Natural killer cell (primary cell): Measurements from ENCODE around the gene SCGB3A2. TPM values are rescaled to one million over a fixed set of nuclear protein-coding genes. Genes with fewer than 3 reads are reported as not detected.

Experiments
- ATAC-seq, 3 donors: fragments of 150-1000 bp in 2 of 3; fragments of 200-7000 bp in 1 of 3; cut with Tn5 transposase; 1 replicate in 1 of 3; 2 replicates in 2 of 3; pipeline ENCODE4 v1.10.0; 2021; ENCODE audit warnings: mild to moderate bottlenecking in 2 of 3, moderate library complexity in 2 of 3
- DNase-seq, 2 donors: peaks; one replicate each; pipeline versions ENCODE4 v3.0.0 to v3.0.0-alpha.2; 2013 to 2021; ENCODE audit warnings: mixed read lengths in 1 of 2
- H3K27ac ChIP-seq: one replicate; pipeline ENCODE4 v1.5.1; 2013; ENCODE audit warnings: mild to moderate bottlenecking, low read length
- H3K27me3 ChIP-seq: one replicate; pipeline ENCODE4 v1.6.1; 2013; ENCODE audit warnings: low read length; ENCODE audit not compliant: control insufficient read depth, insufficient read depth
- H3K36me3 ChIP-seq: one replicate; pipeline ENCODE4 v1.6.1; 2013; ENCODE audit warnings: low read length; ENCODE audit not compliant: control insufficient read depth, insufficient read depth
- H3K4me1 ChIP-seq: one replicate; pipeline ENCODE4 v1.6.1; 2013; ENCODE audit warnings: low read length; ENCODE audit not compliant: control insufficient read depth, insufficient read depth
- H3K4me3 ChIP-seq: one replicate; pipeline ENCODE4 v1.5.1; 2013; ENCODE audit warnings: low read length
- H3K9me3 ChIP-seq: one replicate; pipeline ENCODE4 v1.6.1; 2013; ENCODE audit warnings: low read length; ENCODE audit not compliant: control insufficient read depth, insufficient read depth
- H3K27ac Mint-ChIP-seq, 2 donors: one replicate each; pipeline ENCODE4 v1.8.0; 2022; ENCODE audit warnings: mild to moderate bottlenecking in 2 of 2, mixed read lengths in 2 of 2, moderate library complexity in 1 of 2
- H3K27me3 Mint-ChIP-seq, 2 donors: one replicate each; pipeline ENCODE4 v1.8.0; 2022; ENCODE audit warnings: low read depth in 2 of 2, mixed read lengths in 2 of 2
- H3K36me3 Mint-ChIP-seq: one replicate; pipeline ENCODE4 v1.8.0; 2022; ENCODE audit warnings: mixed read lengths
- H3K4me1 Mint-ChIP-seq, 2 donors: one replicate each; pipeline ENCODE4 v1.8.0; 2022; ENCODE audit warnings: mixed read lengths in 2 of 2
- H3K4me3 Mint-ChIP-seq: one replicate; pipeline ENCODE4 v1.8.0; 2022; ENCODE audit warnings: mild to moderate bottlenecking, moderate library complexity, mixed read lengths
- H3K9me3 Mint-ChIP-seq, 2 donors: one replicate each; pipeline ENCODE4 v1.8.0; 2022; ENCODE audit warnings: mixed read lengths in 2 of 2
- WGBS: methylation state at CpG from one replicate; pipeline ENCODE4 v1.1.7; 2013; ENCODE audit warnings: missing lambda C conversion rate; ENCODE audit not compliant: insufficient coverage; 5-methylcytosine and 5-hydroxymethylcytosine counted together
- intact Hi-C: fragments of 100-400 bp; cut with micrococcal nuclease; formaldehyde crosslinking; loops from one replicate; pipeline ENCODE4 v1.14.2; 2022
- total RNA-seq, 4 donors: library from RNA; stranded (reverse); fragments of 120-200 nt in 1 of 4; gene quantifications; one replicate each; pipeline versions ENCODE4 v1.2.3 to v1.2.4, GENCODE V29; 2013 to 2022
- TF ChIP-seq, protein P1 (sequence below): fragments of 200-600 bp; IDR thresholded peaks from one replicate; pipeline ENCODE4 v1.8.0; 2022; ENCODE audit warnings: antibody characterized with exemption

Gene SCGB3A2
- total RNA-seq, 3 donors from 2014 or later (not counting 1 experiment from before 2014, with no cell fraction given): 1.2 TPM; not detected in 2

DNA sequence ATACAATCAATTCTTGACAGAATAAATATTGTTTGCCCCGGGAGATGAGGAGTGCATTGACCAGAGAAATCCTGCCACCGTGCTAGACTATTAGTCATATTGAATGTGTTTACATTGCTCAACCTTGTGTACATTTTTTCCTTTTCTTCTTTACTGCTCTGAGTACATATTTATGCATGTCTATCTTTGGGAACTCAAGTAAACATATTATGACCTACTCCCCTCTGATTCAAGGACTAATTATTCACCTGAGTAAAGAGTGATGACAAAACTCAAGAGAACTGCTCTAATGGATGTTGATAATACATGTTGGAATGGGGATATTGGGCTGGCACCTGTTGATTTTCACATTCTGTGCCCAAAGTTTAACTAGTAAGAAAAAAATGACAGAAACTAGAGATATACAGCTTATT lies 43.1 kb upstream of the SCGB3A2 start:
- WGBS: 75% methylated on average over 1 of the region's 2 CpGs
- Mint-ChIP-seq H3K27me3 (peaks cover 12 to 13% of the 10 kb centered on the region in 2 donors), H3K4me1 (no peaks in the 10 kb centered on the region), H3K9me3 (no peaks in the 10 kb centered on the region), H3K36me3 (no peaks in the 10 kb centered on the region), H3K27ac (no peak overlapping the region), H3K4me3 (no peak overlapping the region)
- H3K27me3 ChIP-seq: peaks cover under 1% of the 10 kb centered on the region
- intact Hi-C loops: no loop called here
- no peak overlapping the region for H3K4me3 ChIP-seq
- no peak for DNase-seq
- ATAC-seq: no peak
- TF ChIP-seq, protein P1, sequence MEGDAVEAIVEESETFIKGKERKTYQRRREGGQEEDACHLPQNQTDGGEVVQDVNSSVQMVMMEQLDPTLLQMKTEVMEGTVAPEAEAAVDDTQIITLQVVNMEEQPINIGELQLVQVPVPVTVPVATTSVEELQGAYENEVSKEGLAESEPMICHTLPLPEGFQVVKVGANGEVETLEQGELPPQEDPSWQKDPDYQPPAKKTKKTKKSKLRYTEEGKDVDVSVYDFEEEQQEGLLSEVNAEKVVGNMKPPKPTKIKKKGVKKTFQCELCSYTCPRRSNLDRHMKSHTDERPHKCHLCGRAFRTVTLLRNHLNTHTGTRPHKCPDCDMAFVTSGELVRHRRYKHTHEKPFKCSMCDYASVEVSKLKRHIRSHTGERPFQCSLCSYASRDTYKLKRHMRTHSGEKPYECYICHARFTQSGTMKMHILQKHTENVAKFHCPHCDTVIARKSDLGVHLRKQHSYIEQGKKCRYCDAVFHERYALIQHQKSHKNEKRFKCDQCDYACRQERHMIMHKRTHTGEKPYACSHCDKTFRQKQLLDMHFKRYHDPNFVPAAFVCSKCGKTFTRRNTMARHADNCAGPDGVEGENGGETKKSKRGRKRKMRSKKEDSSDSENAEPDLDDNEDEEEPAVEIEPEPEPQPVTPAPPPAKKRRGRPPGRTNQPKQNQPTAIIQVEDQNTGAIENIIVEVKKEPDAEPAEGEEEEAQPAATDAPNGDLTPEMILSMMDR: no peak
- no peaks in the 10 kb centered on the region for H3K4me1 ChIP-seq
- no peak overlapping the region for H3K27ac ChIP-seq
- H3K36me3 ChIP-seq: no peaks in the 10 kb centered on the region
- H3K9me3 ChIP-seq: no peaks in the 10 kb centered on the region

DNA sequence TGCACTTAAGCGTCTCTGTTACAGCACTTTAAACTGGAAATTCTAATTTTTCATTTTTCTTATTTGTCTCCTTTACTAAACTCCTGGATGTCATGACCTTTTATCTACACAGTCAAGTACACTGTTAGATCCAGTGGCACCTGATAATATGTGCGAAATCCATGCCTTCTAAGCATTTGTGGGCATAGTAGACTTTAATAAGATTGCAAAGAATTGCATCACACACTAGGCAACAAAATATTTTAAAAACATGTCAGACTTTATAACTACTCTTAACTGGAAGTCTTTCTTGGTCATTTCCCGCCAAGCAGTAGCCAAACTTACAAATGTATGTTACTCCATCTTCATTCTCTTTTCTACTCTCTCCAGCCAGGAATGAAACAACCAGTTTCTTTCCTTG lies 42.1 kb upstream of the SCGB3A2 start:
- Histone ChIP-seq H3K27me3 (no peaks in the 10 kb centered on the region), H3K27ac (no peak overlapping the region), H3K4me1 (no peaks in the 10 kb centered on the region), H3K9me3 (no peaks in the 10 kb centered on the region), H3K36me3 (no peaks in the 10 kb centered on the region), H3K4me3 (no peak overlapping the region)
- Mint-ChIP-seq H3K27me3 (peaks cover 13 to 14% of the 10 kb centered on the region in 2 donors), H3K36me3 (no peaks in the 10 kb centered on the region), H3K9me3 (no peaks in the 10 kb centered on the region), H3K27ac (no peak overlapping the region), H3K4me1 (no peaks in the 10 kb centered on the region), H3K4me3 (no peak overlapping the region)
- ATAC-seq (no peak), DNase-seq (no peak)
- intact Hi-C loops: no loop called here
- TF ChIP-seq, protein P1: no peak
- WGBS: 91% methylated on average over 3 of the region's 3 CpGs

DNA sequence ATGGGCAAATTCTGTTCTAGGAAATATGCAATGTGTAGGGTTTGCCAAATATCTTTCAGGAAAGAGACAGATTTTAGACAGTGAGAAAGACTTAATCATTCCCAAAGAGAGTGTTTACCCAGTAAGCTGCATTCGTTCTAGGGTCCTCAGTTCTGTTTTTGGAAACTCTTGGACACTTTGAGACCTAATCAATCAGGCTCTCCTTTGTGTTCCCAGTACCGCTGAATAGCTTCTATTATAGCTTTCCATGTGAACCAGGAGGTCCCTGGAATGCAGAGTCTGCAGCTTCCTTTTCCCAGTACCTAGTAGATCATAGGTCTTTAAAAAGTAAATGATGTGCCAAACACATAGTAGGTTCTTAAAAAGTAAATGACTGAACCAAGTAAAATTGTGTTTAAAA lies 35.6 kb upstream of the SCGB3A2 start:
- Histone ChIP-seq H3K9me3 (no peaks in the 10 kb centered on the region), H3K27ac (no peak overlapping the region), H3K4me1 (no peaks in the 10 kb centered on the region), H3K4me3 (no peak overlapping the region), H3K36me3 (no peaks in the 10 kb centered on the region), H3K27me3 (peaks cover 2% of the 10 kb centered on the region)
- DNase-seq: no peak
- intact Hi-C loops: no loop called here
- H3K36me3 Mint-ChIP-seq: no peaks in the 10 kb centered on the region
- H3K27me3 Mint-ChIP-seq: peaks cover 15 to 37% of the 10 kb centered on the region in 2 donors
- no peaks in the 10 kb centered on the region for H3K9me3 Mint-ChIP-seq
- 84% methylated on average over 2 of the region's 2 CpGs for WGBS
- no peaks in the 10 kb centered on the region for H3K4me1 Mint-ChIP-seq
- no peak for ATAC-seq
- H3K4me3 Mint-ChIP-seq: no peak overlapping the region
- TF ChIP-seq, protein P1: no peak
- no peak overlapping the region for H3K27ac Mint-ChIP-seq

DNA sequence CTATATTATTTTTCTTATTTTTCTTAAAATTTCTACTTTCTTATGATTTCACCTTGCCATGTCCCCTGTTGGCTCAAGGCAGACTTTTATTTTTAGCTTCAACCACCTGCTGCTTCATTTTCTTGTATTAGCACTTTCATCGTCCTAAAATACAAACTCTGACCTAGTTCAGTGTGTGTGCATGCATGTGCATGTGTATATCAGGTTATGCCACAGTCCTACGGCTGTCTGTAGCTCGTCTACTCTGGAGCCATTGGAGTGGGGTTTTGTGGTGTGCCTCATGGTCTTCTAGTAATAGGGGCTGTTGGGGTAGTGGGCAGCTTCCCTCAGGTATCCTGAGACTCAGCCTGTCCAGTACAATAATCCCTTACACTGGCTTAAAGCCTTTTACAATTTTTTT lies 33.7 kb upstream of the SCGB3A2 start:
- no peak overlapping the region for H3K4me3 Mint-ChIP-seq
- Histone ChIP-seq H3K36me3 (no peaks in the 10 kb centered on the region), H3K9me3 (no peaks in the 10 kb centered on the region), H3K27ac (no peak overlapping the region), H3K4me1 (no peaks in the 10 kb centered on the region), H3K27me3 (peaks cover 2% of the 10 kb centered on the region), H3K4me3 (no peak overlapping the region)
- ATAC-seq: no peak
- no peak overlapping the region for H3K27ac Mint-ChIP-seq
- 76% methylated on average over 2 of the region's 3 CpGs for WGBS
- H3K36me3 Mint-ChIP-seq: no peaks in the 10 kb centered on the region
- intact Hi-C loops: no loop called here
- H3K27me3 Mint-ChIP-seq: peaks cover 17 to 53% of the 10 kb centered on the region in 2 donors
- no peak for DNase-seq
- no peaks in the 10 kb centered on the region for H3K4me1 Mint-ChIP-seq
- TF ChIP-seq, protein P1: no peak
- H3K9me3 Mint-ChIP-seq: no peaks in the 10 kb centered on the region
